Large intestine (tissue), 3 donors: ENCODE measurements around the gene OXCT2. TPM values are rescaled to one million over a fixed set of nuclear protein-coding genes. Genes with fewer than 3 reads are reported as not detected.
"Not testable (repeated sequence)": the region's sequence is repeated elsewhere in the genome, so short reads cannot be mapped to it uniquely, and the experiment has no call there.

Source experiments
- DNase-seq, 2 donors: peaks; one replicate each; pipeline versions ENCODE4 v3.0.0 to v3.0.0-alpha.2; 2013
- H3K27ac ChIP-seq: one replicate; pipeline ENCODE4 v1.5.1; 2013; ENCODE audit warnings: low read length
- H3K27me3 ChIP-seq: 2 replicates; pipeline ENCODE4 v1.6.1; 2013; ENCODE audit warnings: low read length; ENCODE audit not compliant: control insufficient read depth, insufficient read depth
- H3K36me3 ChIP-seq: 2 replicates; pipeline ENCODE4 v1.6.1; 2013; ENCODE audit warnings: low read length; ENCODE audit not compliant: control insufficient read depth, insufficient read depth
- H3K4me1 ChIP-seq: one replicate; pipeline ENCODE4 v1.6.1; 2013; ENCODE audit warnings: low read length; ENCODE audit not compliant: control insufficient read depth, insufficient read depth
- H3K4me3 ChIP-seq: one replicate; pipeline ENCODE4 v1.5.1; 2013; ENCODE audit warnings: low read length
- H3K9me3 ChIP-seq: one replicate; pipeline ENCODE4 v1.6.1; 2013; ENCODE audit warnings: mild to moderate bottlenecking, low read depth, low read length, moderate library complexity; ENCODE audit not compliant: control insufficient read depth
- WGBS: methylation state at CpG from one replicate; pipeline ENCODE4 v1.1.5; 2013; ENCODE audit warnings: low lambda C conversion rate; ENCODE audit not compliant: insufficient coverage; 5-methylcytosine and 5-hydroxymethylcytosine counted together
- polyA plus RNA-seq: library from polyadenylated mRNA; unstranded; fragments of 120-200 nt; gene quantifications from one replicate; pipeline ENCODE4 v1.2.1, GENCODE V29; 2013

Gene OXCT2
- polyA plus RNA-seq, 1 donor, result 2.4 TPM

- no peaks in the 10 kb centered on the region for H3K27me3 ChIP-seq
- 80% methylated on average over 1 of the region's 14 CpGs for WGBS
- no peak for DNase-seq
- no peak overlapping the region for H3K4me3 ChIP-seq
- no peaks in the 10 kb centered on the region for H3K36me3 ChIP-seq
- H3K4me1 ChIP-seq, result peaks cover 4% of the 10 kb centered on the region
- H3K27ac ChIP-seq, result no peak overlapping the region
- H3K9me3 ChIP-seq, result peaks cover 6% of the 10 kb centered on the region
Observed at GRCh38 chr1:39802496-39803260, 31.5 kb upstream of the OXCT2 start.

- no peaks in the 10 kb centered on the region for H3K27me3 ChIP-seq
- H3K36me3 ChIP-seq, result no peaks in the 10 kb centered on the region
- peaks cover 4% of the 10 kb centered on the region for H3K4me1 ChIP-seq
- H3K4me3 ChIP-seq, result no peak overlapping the region
- no peaks in the 10 kb centered on the region for H3K9me3 ChIP-seq
- peak overlapping the region; percentile 21 for H3K27ac ChIP-seq
- 100% methylated on average over 1 of the region's 3 CpGs for WGBS
- DNase-seq, result no peak
Observed at GRCh38 chr1:39800471-39800835, 29.3 kb upstream of the OXCT2 start.

GRCh38 chr1:39799770-39800470, 28.8 kb upstream of the OXCT2 start:
- no CpG with 5 or more reads among the region's 8 CpGs for WGBS
- Histone ChIP-seq H3K9me3 (no peaks in the 10 kb centered on the region), H3K4me3 (no peak overlapping the region), H3K27ac (peak overlapping the region; percentile 61), H3K27me3 (no peaks in the 10 kb centered on the region), H3K36me3 (no peaks in the 10 kb centered on the region), H3K4me1 (peaks cover 4% of the 10 kb centered on the region)
- DNase-seq, result peak; percentile 43 to 67

GRCh38 chr1:39798859-39799769, 28.0 kb upstream of the OXCT2 start:
- DNase-seq, result peak; percentile 91 to 94
- WGBS, result no CpG with 5 or more reads among the region's 26 CpGs
- H3K4me3 ChIP-seq, H3K9me3 ChIP-seq, H3K27me3 ChIP-seq, H3K4me1 ChIP-seq, H3K36me3 ChIP-seq: not testable (repeated sequence)
- peak overlapping the region; percentile 61 for H3K27ac ChIP-seq

- no peaks in the 10 kb centered on the region for H3K9me3 ChIP-seq
- H3K27me3 ChIP-seq, result peaks cover 10% of the 10 kb centered on the region
- H3K4me3 ChIP-seq, result no peak overlapping the region
- H3K36me3 ChIP-seq, result no peaks in the 10 kb centered on the region
- WGBS, result no CpG with 5 or more reads among the region's 1 CpG
- H3K27ac ChIP-seq, result no peak overlapping the region
- H3K4me1 ChIP-seq, result peaks cover 4% of the 10 kb centered on the region
- no peak for DNase-seq
Observed at GRCh38 chr1:39795651-39796050, 24.5 kb upstream of the OXCT2 start.

- Histone ChIP-seq H3K9me3 (no peaks in the 10 kb centered on the region), H3K4me1 (peaks cover 4% of the 10 kb centered on the region), H3K36me3 (no peaks in the 10 kb centered on the region), H3K27ac (no peak overlapping the region), H3K27me3 (peaks cover 32% of the 10 kb centered on the region), H3K4me3 (no peak overlapping the region)
- no peak for DNase-seq
- no CpG with 5 or more reads among the region's 2 CpGs for WGBS
Observed at GRCh38 chr1:39791838-39792237, 20.7 kb upstream of the OXCT2 start.

GRCh38 chr1:39789571-39790110, 18.5 kb upstream of the OXCT2 start:
- WGBS, result 100% methylated on average over 1 of the region's 15 CpGs
- DNase-seq, result no peak
- Histone ChIP-seq H3K9me3 (no peaks in the 10 kb centered on the region), H3K4me1 (peaks cover 4% of the 10 kb centered on the region), H3K27me3 (peaks cover 36% of the 10 kb centered on the region), H3K27ac (no peak overlapping the region), H3K4me3 (no peak overlapping the region), H3K36me3 (no peaks in the 10 kb centered on the region)

- Histone ChIP-seq H3K9me3 (no peaks in the 10 kb centered on the region), H3K36me3 (no peaks in the 10 kb centered on the region), H3K27ac (no peak within 1 kb of the TSS), H3K4me3 (no peak within 1 kb of the TSS), H3K27me3 (peaks cover 36% of the 10 kb centered on the region), H3K4me1 (peaks cover 4% of the 10 kb centered on the region)
- WGBS, result no CpG with 5 or more reads among the region's 91 CpGs
- DNase-seq, result peak in 1 of 2 donors; percentile 69
Observed at GRCh38 chr1:39788758-39789570, 17.8 kb upstream of the OXCT2 start, which contains the start of gene BMP8B. Gene BMP8B (minus strand): TSS chr1:39788865. CDS start chr1:39788485, 380 bp downstream.

GRCh38 chr1:39788426-39788757, 17.2 kb upstream of the OXCT2 start:
- no peak overlapping the region for H3K27ac ChIP-seq
- no peaks in the 10 kb centered on the region for H3K36me3 ChIP-seq
- H3K27me3 ChIP-seq, result peaks cover 41% of the 10 kb centered on the region
- WGBS, result no CpG with 5 or more reads among the region's 51 CpGs
- H3K4me3 ChIP-seq, result no peak overlapping the region
- peaks cover 4% of the 10 kb centered on the region for H3K4me1 ChIP-seq
- DNase-seq, result peak in 1 of 2 donors; percentile 5
- no peaks in the 10 kb centered on the region for H3K9me3 ChIP-seq
